Spleen (tissue), 11 donors: ENCODE results near the gene SPATS2L. TPM values are rescaled to one million over a fixed set of nuclear protein-coding genes. Genes with fewer than 3 reads are reported as not detected.

Experiments used
- DNase-seq: peaks from one replicate; pipeline ENCODE4 v3.0.0-alpha.2; 2020
- H3K27ac ChIP-seq, 8 donors: fragments of 200-600 bp; sonication (generic) in 7 of 8; 1 replicate in 4 of 8; 2 replicates in 4 of 8; pipeline versions ENCODE4 v1.5.0 to v1.8.0; 2016 to 2021; ENCODE audit warnings: inconsistent platforms in 4 of 8, mild to moderate bottlenecking in 4 of 8, moderate library complexity in 1 of 8
- H3K27me3 ChIP-seq, 7 donors: fragments of 200-600 bp; sonication (generic) in 6 of 7; replicated peaks in 1 of 7; 1 replicate in 4 of 7; 2 replicates in 3 of 7; pipeline versions ENCODE4 v1.5.0 to v1.8.0; 2016 to 2021; ENCODE audit warnings: inconsistent platforms in 3 of 7, mild to moderate bottlenecking in 1 of 7
- H3K36me3 ChIP-seq, 6 donors: fragments of 200-600 bp; sonication (generic) in 5 of 6; 1 replicate in 4 of 6; 2 replicates in 2 of 6; pipeline versions ENCODE4 v1.5.0 to v1.8.0; 2016 to 2021; ENCODE audit warnings: inconsistent platforms in 2 of 6
- H3K4me1 ChIP-seq, 6 donors: fragments of 200-600 bp; sonication (generic) in 5 of 6; 1 replicate in 3 of 6; 2 replicates in 3 of 6; pipeline versions ENCODE4 v1.5.0 to v1.8.0; 2016 to 2021; ENCODE audit warnings: inconsistent platforms in 3 of 6
- H3K4me3 ChIP-seq, 8 donors: fragments of 200-600 bp; sonication (generic) in 7 of 8; 1 replicate in 4 of 8; 2 replicates in 4 of 8; pipeline versions ENCODE4 v1.5.0 to v1.8.0; 2016 to 2021; ENCODE audit warnings: inconsistent platforms in 4 of 8, mild to moderate bottlenecking in 4 of 8, moderate library complexity in 2 of 8
- H3K9me3 ChIP-seq, 8 donors: fragments of 200-600 bp; sonication (generic) in 7 of 8; 1 replicate in 4 of 8; 2 replicates in 4 of 8; pipeline versions ENCODE4 v1.5.0 to v1.8.0; 2016 to 2021; ENCODE audit warnings: inconsistent platforms in 4 of 8
- POLR2A ChIP-seq, 3 donors: fragments of 450-650 bp; IDR thresholded peaks; one replicate each; pipeline ENCODE4 v1.5.1; 2017; ENCODE audit warnings: antibody characterized with exemption in 3 of 3, mild to moderate bottlenecking in 1 of 3
- POLR2AphosphoS5 ChIP-seq, 3 donors: sonication (generic); formaldehyde crosslinking; IDR thresholded peaks; one replicate each; pipeline ENCODE4 v1.5.1; 2017; ENCODE audit warnings: antibody characterized with exemption in 3 of 3
- WGBS, 5 donors: extraction: QIAGEN DNeasy Blood & Tissue Kit in 3 of 5; methylation state at CpG; one replicate each; pipeline versions ENCODE4 v1.1.5 to v1.1.7; 2013 to 2018; 5-methylcytosine and 5-hydroxymethylcytosine counted together
- intact Hi-C: fragments of 100-400 bp; cut with DNase I; formaldehyde crosslinking; loops from one replicate; pipeline ENCODE4 v1.15.0; 2023; ENCODE audit warnings: low total_unique reads
- polyA plus RNA-seq, 3 donors: library from polyadenylated mRNA; stranded (reverse); fragments of 200-250 nt; gene quantifications; one replicate each; pipeline ENCODE4 v1.2.1, GENCODE V29; 2013
- total RNA-seq, 7 donors: library from RNA; depleted of rRNA in 3 of 7; stranded (reverse); fragments of >200 nt in 3 of 7; fragmentation: NEBNext Ultra II Directional in 4 of 7; extraction: Animal tissue kit (Norgen Biotek cat#: 25700) in 4 of 7; gene quantifications; one replicate each; pipeline versions ENCODE4 v1.1.0 to v1.2.1, GENCODE V29; 2016 to 2021
- TF ChIP-seq, protein P1 (sequence below), 11 experiments: fragments of 200-600 bp in 7 of 11; fragments of 450-650 bp in 4 of 11; sonication (generic) in 4 of 11; IDR thresholded peaks in 8 of 11; conservative IDR thresholded peaks in 3 of 11; 1 replicate in 7 of 11; 2 replicates in 4 of 11; pipeline versions ENCODE4 v1.4.0 to v1.8.0; 2016 to 2021; ENCODE audit warnings: antibody characterized with exemption in 11 of 11, inconsistent platforms in 4 of 11, mild to moderate bottlenecking in 1 of 11
- donor health status: healthy with polysubstance abuse.
- donor health status: DM: no; HTN: no; CAD: no; lungs with moderate emphysema.
- donor health status: DM: no; HTN: no; CAD: no.
- donor health status: Bipolar disorder and iron deficiency.
- donor health status: healthy.
- donor health status: DM: no; HTN: no; CAD: no.
- donor health status: DM: yes; HTN: yes; CAD: no.

SPATS2L gene
- total and polyA plus RNA-seq, 10 donors: 9.5 to 84.7 (median 57.2) TPM

GRCh38 chr2:200397785-200398184, 91.3 kb downstream of the SPATS2L start:
- WGBS, 5 donors: 80 to 93% (median 90%) methylated on average over 4 of the region's 4 CpGs
- H3K4me3 ChIP-seq: no peak overlapping the region
- no peaks in the 10 kb centered on the region for H3K4me1 ChIP-seq
- TF ChIP-seq POLR2AphosphoS5 (IDR thresholded peaks at IDR 0.05) (no peak), POLR2A (IDR thresholded peaks at IDR 0.05) (no peak)
- TF ChIP-seq, protein P1, sequence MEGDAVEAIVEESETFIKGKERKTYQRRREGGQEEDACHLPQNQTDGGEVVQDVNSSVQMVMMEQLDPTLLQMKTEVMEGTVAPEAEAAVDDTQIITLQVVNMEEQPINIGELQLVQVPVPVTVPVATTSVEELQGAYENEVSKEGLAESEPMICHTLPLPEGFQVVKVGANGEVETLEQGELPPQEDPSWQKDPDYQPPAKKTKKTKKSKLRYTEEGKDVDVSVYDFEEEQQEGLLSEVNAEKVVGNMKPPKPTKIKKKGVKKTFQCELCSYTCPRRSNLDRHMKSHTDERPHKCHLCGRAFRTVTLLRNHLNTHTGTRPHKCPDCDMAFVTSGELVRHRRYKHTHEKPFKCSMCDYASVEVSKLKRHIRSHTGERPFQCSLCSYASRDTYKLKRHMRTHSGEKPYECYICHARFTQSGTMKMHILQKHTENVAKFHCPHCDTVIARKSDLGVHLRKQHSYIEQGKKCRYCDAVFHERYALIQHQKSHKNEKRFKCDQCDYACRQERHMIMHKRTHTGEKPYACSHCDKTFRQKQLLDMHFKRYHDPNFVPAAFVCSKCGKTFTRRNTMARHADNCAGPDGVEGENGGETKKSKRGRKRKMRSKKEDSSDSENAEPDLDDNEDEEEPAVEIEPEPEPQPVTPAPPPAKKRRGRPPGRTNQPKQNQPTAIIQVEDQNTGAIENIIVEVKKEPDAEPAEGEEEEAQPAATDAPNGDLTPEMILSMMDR (IDR thresholded peaks at IDR 0.05 in 8 of 11, conservative IDR thresholded peaks at IDR 0.05 in 3 of 11): no peak
- intact Hi-C loops: no loop called here
- no peaks in the 10 kb centered on the region for H3K9me3 ChIP-seq
- DNase-seq: no peak
- no peaks in the 10 kb centered on the region for H3K36me3 ChIP-seq
- H3K27me3 ChIP-seq: no peaks in the 10 kb centered on the region
- no peak overlapping the region for H3K27ac ChIP-seq

GRCh38 chr2:200399046-200399445, 92.6 kb downstream of the SPATS2L start:
- intact Hi-C loops: no loop called here
- Histone ChIP-seq H3K27ac (no peak overlapping the region), H3K36me3 (no peaks in the 10 kb centered on the region), H3K4me3 (no peak overlapping the region), H3K4me1 (no peaks in the 10 kb centered on the region), H3K9me3 (no peaks in the 10 kb centered on the region), H3K27me3 (no peaks in the 10 kb centered on the region)
- no peak for TF ChIP-seq POLR2AphosphoS5 (IDR thresholded peaks at IDR 0.05)
- TF ChIP-seq, protein P1 (IDR thresholded peaks at IDR 0.05 in 8 of 11, conservative IDR thresholded peaks at IDR 0.05 in 3 of 11): no peak
- no peak for TF ChIP-seq POLR2A (IDR thresholded peaks at IDR 0.05)
- no peak for DNase-seq
- 78 to 90% (median 80%) methylated on average over 1 of the region's 1 CpG for WGBS, 5 donors

DNA sequence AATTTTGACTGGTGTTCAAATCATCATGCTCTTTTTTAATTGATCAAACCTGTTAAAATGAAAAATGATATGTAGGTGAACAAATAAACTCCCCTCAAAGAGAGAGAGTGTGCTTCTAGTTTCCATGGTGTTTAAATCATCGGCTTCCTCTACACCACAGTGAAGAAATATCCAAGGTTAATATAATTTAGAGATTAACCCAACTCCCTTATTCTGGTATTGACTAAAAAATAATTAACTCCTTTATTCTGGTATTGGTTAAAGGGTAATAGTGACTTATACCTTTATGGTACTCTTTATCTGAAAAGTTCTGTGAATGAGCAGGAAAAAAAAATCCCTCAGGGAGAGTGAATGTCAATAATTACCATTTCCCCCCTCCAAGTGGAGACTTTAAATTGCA, 93.1 kb downstream of the SPATS2L start:
- Histone ChIP-seq H3K27me3 (no peaks in the 10 kb centered on the region), H3K27ac (no peak overlapping the region), H3K9me3 (no peaks in the 10 kb centered on the region), H3K36me3 (no peaks in the 10 kb centered on the region), H3K4me3 (no peak overlapping the region), H3K4me1 (peaks cover 0 to 2% (median 0%) of the 10 kb centered on the region in 6 donors)
- no peak for DNase-seq
- 88 to 100% (median 97%) methylated on average over 1 of the region's 1 CpG for WGBS, 5 donors
- TF ChIP-seq POLR2A (IDR thresholded peaks at IDR 0.05): no peak
- TF ChIP-seq, protein P1 (IDR thresholded peaks at IDR 0.05 in 8 of 11, conservative IDR thresholded peaks at IDR 0.05 in 3 of 11): no peak
- no peak for TF ChIP-seq POLR2AphosphoS5 (IDR thresholded peaks at IDR 0.05)
- intact Hi-C loops: no loop called here

GRCh38 chr2:200403814-200404213, 97.3 kb downstream of the SPATS2L start:
- 66 to 83% (median 78%) methylated on average over 4 of the region's 4 CpGs for WGBS, 5 donors
- DNase-seq: no peak
- Histone ChIP-seq H3K27me3 (no peaks in the 10 kb centered on the region), H3K4me3 (no peak overlapping the region), H3K36me3 (no peaks in the 10 kb centered on the region), H3K27ac (no peak overlapping the region), H3K4me1 (peaks cover 0 to 37% (median 20%) of the 10 kb centered on the region in 6 donors), H3K9me3 (no peaks in the 10 kb centered on the region)
- TF ChIP-seq POLR2A (IDR thresholded peaks at IDR 0.05): no peak
- TF ChIP-seq, protein P1 (IDR thresholded peaks at IDR 0.05 in 8 of 11, conservative IDR thresholded peaks at IDR 0.05 in 3 of 11): no peak
- no peak for TF ChIP-seq POLR2AphosphoS5 (IDR thresholded peaks at IDR 0.05)
- intact Hi-C loops: no loop called here
